Stimulated activated CD4-positive, alpha-beta T cell treated with anti-CD3 and anti-CD28 coated beads, Interleukin-1b, Interleukin-23, amount 100 ng/mL, for 24 hours (primary cell): Measurements from ENCODE around the gene OR1L4.

Source experiments
- DNase-seq, 4 experiments: peaks; one replicate each; pipeline ENCODE4 v3.0.0-alpha.2; 2020; ENCODE audit warnings: low read depth in 4 of 4, low spot score in 1 of 4

The OR1L4 gene

GRCh38 chr9:122723690-122724089 lies at the start of gene OR1L4:
Gene OR1L4 (plus strand): TSS chr9:122723990. CDS start chr9:122723990, 0 bp downstream.
- DNase-seq = no peak

- no peak for DNase-seq
These were observed 38.9 kb upstream of the OR1L4 start for GRCh38 chr9:122684851-122685250.

- no peak for DNase-seq
These were observed 28.1 kb upstream of the OR1L4 start for GRCh38 chr9:122695696-122696095.

- no peak for DNase-seq
These were observed 5.8 kb upstream of the OR1L4 start for GRCh38 chr9:122718038-122718437.

GRCh38 chr9:122719218-122719617 lies 4.6 kb upstream of the OR1L4 start:
- DNase-seq = no peak

- no peak for DNase-seq
These were observed 18.2 kb downstream of the OR1L4 start, which contains the start of gene OR1L6 for GRCh38 chr9:122742003-122742402. Gene OR1L6 (plus strand): TSS chr9:122742303. CDS start chr9:122749848, 7,545 bp downstream.

GRCh38 chr9:122754825-122755224 lies 31.0 kb downstream of the OR1L4 start:
- DNase-seq = no peak

- no peak for DNase-seq
These were observed 44.0 kb downstream of the OR1L4 start for GRCh38 chr9:122767817-122768216.
